ENCODE results near the gene CLEC16A.

DNA sequence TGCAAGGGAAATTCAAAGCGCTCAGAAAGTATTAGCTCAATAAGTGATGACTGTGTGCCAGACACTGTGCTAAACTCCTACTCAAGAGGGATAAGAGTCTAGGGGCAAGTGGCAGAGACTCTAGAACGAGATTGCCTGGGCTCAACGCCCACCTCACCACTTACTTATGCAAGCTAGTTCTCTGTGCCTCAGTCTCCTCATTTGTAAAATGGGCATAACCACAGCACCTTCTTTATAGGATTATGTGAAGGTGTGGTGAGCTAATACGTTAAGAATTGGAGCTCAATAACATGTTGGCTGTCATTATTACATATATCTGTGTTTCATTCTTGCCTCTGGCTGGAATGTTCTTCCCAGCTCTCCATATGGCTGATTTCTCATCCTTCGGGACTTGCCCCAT lies 17.5 kb upstream of the CLEC16A start:
- TF ChIP-seq, protein P1, sequence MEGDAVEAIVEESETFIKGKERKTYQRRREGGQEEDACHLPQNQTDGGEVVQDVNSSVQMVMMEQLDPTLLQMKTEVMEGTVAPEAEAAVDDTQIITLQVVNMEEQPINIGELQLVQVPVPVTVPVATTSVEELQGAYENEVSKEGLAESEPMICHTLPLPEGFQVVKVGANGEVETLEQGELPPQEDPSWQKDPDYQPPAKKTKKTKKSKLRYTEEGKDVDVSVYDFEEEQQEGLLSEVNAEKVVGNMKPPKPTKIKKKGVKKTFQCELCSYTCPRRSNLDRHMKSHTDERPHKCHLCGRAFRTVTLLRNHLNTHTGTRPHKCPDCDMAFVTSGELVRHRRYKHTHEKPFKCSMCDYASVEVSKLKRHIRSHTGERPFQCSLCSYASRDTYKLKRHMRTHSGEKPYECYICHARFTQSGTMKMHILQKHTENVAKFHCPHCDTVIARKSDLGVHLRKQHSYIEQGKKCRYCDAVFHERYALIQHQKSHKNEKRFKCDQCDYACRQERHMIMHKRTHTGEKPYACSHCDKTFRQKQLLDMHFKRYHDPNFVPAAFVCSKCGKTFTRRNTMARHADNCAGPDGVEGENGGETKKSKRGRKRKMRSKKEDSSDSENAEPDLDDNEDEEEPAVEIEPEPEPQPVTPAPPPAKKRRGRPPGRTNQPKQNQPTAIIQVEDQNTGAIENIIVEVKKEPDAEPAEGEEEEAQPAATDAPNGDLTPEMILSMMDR (IDR thresholded peaks at IDR 0.05): no peak
- TF ChIP-seq EZH2 (IDR thresholded peaks at IDR 0.05) (no peak), EZH2phosphoT487 (IDR thresholded peaks at IDR 0.05) (no peak)
